ENCODE results near the gene ESRRA.
"Not testable (repeated sequence)": the region's sequence is repeated elsewhere in the genome, so short reads cannot be mapped to it uniquely, and the experiment has no call there.

ESRRA gene

GRCh38 chr11:64313491-64314145 lies 8.3 kb downstream of the ESRRA start:
- no peak for DNase-seq (ENCODE audit: low read depth in 2 of 2)

- no peak for DNase-seq (ENCODE audit: low read depth in 2 of 2)
These were observed 9.0 kb downstream of the ESRRA start for GRCh38 chr11:64314146-64314804.

- no peak for DNase-seq (ENCODE audit: low read depth in 2 of 2)
These were observed 9.7 kb downstream of the ESRRA start for GRCh38 chr11:64314805-64315561.

- not testable (repeated sequence) for DNase-seq (ENCODE audit: low read depth in 2 of 2)
These were observed 10.6 kb downstream of the ESRRA start for GRCh38 chr11:64315667-64316526.

- DNase-seq (ENCODE audit: low read depth in 2 of 2) = no peak
These were observed 11.5 kb downstream of the ESRRA start for GRCh38 chr11:64316672-64317324.

- DNase-seq (ENCODE audit: low read depth in 2 of 2) = peak; percentile 93 to 95
These were observed 12.1 kb downstream of the ESRRA start, which contains the start of gene TRMT112 for GRCh38 chr11:64317325-64317960. Gene TRMT112 (minus strand): TSS chr11:64317559. CDS start chr11:64317526, 33 bp downstream.

GRCh38 chr11:64317961-64318765 lies 12.8 kb downstream of the ESRRA start, which contains the start of gene PRDX5:
Gene PRDX5 (plus strand): TSS chr11:64318121. CDS start chr11:64318216, 95 bp downstream.
- DNase-seq (ENCODE audit: low read depth in 2 of 2) = peak; percentile 87 to 92

GRCh38 chr11:64318766-64319761 lies 13.7 kb downstream of the ESRRA start:
- no peak for DNase-seq (ENCODE audit: low read depth in 2 of 2)

- DNase-seq (ENCODE audit: low read depth in 2 of 2) = no peak
These were observed 15.2 kb downstream of the ESRRA start for GRCh38 chr11:64320556-64320955.

GRCh38 chr11:64321026-64321425 lies 15.7 kb downstream of the ESRRA start:
- no peak for DNase-seq (ENCODE audit: low read depth in 2 of 2)

- no peak for DNase-seq (ENCODE audit: low read depth in 2 of 2)
These were observed 16.2 kb downstream of the ESRRA start for GRCh38 chr11:64321533-64321932.

- no peak for DNase-seq (ENCODE audit: low read depth in 2 of 2)
These were observed 17.6 kb downstream of the ESRRA start for GRCh38 chr11:64322925-64323260.

- no peak for DNase-seq (ENCODE audit: low read depth in 2 of 2)
These were observed 18.0 kb downstream of the ESRRA start for GRCh38 chr11:64323373-64323772.

- DNase-seq (ENCODE audit: low read depth in 2 of 2) = not testable (repeated sequence)
These were observed 18.7 kb downstream of the ESRRA start for GRCh38 chr11:64323984-64324383.

GRCh38 chr11:64324692-64325469 lies 19.6 kb downstream of the ESRRA start:
- DNase-seq (ENCODE audit: low read depth in 2 of 2) = no peak

GRCh38 chr11:64327375-64327774 lies 22.1 kb downstream of the ESRRA start:
- DNase-seq (ENCODE audit: low read depth in 2 of 2) = no peak

GRCh38 chr11:64327993-64328392 lies 22.7 kb downstream of the ESRRA start:
- DNase-seq (ENCODE audit: low read depth in 2 of 2) = no peak

- no peak for DNase-seq (ENCODE audit: low read depth in 2 of 2)
These were observed 25.6 kb downstream of the ESRRA start for GRCh38 chr11:64330888-64331287.

Measured in stimulated activated CD4-positive, alpha-beta T cell treated with anti-CD3 and anti-CD28 coated beads, Interleukin-12 subunit alpha, Interleukin-12 subunit beta, amount 100 ng/mL, for 24 hours (primary cell).